GM21390 (cell line): Measurements from ENCODE around the gene GRIK3.

Experiments
- ATAC-seq: cut with Tn5 transposase; IDR thresholded peaks from one replicate; pipeline ENCODE4 v1.9.1; 2021; ENCODE audit not compliant: unreplicated experiment

GRIK3 gene

DNA sequence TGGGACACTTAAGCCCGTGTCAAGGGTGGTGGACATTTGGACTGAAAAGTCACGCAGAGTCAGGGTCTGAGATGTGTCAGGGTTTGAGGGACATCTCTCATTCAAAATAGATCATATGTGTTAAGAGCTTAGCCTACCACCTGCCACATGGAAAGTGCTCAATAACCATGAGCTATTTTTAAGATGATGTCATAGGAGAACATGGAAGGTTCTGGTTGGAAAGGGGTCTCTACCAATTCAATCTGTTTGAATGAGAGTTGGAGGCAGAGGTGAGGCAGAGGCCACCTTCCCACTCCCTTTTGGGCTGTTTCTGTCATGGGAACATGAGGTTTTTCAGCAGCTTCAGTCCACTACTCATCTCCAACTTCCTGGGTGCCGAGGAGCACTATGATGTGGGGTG is 239.9 kb downstream of the GRIK3 start:
- ATAC-seq = no peak

DNA sequence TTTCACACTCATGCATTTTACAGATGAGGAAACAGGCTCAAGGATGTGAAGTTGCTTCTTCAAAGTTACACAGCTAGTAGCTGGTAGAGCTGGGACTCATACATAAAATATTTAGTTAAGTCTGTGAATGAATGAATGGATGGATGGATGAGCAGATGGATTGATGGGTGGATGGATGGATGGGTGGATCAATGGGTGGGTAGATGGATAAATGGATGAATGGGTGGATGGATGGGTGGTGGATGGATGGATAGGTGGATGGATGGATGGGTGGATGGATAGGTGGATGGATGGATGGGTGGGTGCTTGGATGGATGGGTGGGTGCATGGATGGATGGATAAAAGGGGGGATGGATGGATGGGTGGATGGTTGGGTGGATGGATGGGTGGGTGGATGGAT is 240.9 kb downstream of the GRIK3 start:
- ATAC-seq = no peak

DNA sequence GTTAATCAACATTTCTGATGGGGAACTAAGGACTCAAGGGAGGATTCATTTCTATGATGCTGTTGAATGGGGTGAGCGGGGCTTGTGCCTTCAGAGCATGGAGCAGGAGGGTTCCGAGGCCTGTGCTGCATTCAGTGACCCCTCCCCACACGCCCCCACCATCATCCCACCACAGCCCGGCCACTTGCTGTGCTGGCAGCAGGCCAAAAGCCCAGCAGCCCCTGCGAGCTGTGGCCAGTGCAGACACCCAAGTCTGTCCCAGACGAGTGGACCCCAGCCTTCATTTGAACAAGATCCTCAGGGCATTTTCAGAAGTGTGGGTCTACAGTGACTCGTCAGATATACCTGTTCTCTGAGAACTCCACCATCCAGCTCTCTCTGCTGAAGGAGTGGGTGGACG is 242.0 kb downstream of the GRIK3 start:
- ATAC-seq = no peak

DNA sequence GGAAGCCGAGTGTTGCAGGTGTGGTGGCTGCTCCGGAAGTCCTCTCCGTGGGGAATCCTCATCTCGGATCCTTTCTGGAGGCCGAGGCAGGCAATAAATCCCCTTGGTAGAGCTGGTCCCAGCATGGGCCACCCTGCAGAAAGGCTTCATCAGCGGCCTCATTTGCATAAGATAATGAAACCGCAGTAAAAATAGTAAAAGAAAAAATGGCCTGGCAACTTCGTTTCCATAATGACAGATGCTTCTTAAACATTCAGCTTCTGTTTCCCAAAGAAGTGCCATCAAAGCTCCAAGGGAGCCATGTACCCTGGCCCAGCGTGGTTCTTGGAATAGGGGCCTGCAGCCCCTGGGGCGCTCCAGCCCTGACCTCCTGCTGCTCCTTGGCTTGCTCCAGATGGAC is 244.1 kb downstream of the GRIK3 start:
- no peak for ATAC-seq

DNA sequence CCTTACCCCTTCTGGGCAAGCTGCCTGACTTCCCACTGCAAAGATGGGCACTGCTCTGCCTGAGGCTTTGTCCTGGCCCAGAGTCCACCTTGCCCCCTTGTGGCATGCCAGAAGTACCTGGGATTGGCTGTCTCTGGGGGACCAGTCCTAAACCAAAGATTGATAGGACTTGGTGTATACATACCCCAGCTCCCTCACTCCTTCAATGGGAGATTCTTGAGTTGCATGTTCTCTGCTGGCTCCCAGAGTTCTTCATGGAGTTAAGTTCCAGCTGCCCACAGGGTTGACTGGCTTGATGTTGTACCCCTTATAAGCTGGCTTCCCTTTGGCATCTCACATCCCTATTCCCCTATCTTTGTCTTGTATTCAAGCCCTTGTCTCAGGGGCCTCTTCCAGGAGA is 244.8 kb downstream of the GRIK3 start:
- no peak for ATAC-seq

DNA sequence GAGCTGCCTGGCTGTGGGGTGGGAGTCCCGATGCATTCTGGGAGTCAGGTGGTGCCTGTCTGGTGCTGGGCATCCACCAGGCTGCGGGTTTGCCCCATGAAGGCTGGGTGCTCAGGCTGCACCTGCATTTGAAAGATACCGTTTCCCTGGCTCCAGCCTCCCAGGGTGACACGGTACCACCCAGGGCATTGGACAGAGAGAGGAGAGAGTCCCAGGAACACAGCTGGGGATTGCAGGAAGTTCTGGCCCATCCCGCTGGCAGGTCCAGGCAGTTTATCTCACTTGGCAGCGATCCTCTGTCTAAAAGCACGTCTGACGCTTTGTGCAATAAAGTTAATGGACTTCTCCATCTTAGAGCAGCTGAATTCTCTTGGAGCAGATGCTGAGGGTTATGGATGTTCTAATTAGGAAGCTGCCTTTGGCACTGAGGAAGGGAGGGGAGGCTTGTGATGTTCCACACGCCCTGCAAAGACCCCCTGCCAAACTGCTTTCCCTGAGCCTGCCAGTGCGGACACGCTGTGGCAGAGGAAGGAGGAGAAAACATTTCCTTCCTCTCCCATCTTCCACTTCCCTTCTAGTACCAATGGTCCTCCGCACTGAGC is 246.9 kb downstream of the GRIK3 start:
- ATAC-seq = no peak

DNA sequence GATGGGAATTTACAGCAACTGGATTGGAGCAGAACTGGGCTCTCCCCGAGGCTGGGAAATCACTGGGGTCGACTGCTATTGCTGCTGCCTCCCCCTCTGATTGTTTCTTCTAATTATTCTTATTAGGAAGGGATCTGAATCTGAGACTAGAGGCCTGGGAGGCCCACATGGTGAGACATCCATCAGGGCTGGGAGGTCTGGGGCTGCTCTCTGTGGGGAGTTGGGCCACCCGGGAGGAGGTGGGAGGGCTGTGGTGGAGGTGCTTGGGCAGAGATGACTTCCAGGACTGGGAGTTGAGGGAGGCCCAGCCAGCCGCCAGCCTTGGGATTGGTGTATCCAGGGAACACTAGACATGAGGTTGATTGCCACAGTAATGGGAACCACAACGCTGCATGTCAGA is 247.9 kb downstream of the GRIK3 start:
- ATAC-seq = no peak

DNA sequence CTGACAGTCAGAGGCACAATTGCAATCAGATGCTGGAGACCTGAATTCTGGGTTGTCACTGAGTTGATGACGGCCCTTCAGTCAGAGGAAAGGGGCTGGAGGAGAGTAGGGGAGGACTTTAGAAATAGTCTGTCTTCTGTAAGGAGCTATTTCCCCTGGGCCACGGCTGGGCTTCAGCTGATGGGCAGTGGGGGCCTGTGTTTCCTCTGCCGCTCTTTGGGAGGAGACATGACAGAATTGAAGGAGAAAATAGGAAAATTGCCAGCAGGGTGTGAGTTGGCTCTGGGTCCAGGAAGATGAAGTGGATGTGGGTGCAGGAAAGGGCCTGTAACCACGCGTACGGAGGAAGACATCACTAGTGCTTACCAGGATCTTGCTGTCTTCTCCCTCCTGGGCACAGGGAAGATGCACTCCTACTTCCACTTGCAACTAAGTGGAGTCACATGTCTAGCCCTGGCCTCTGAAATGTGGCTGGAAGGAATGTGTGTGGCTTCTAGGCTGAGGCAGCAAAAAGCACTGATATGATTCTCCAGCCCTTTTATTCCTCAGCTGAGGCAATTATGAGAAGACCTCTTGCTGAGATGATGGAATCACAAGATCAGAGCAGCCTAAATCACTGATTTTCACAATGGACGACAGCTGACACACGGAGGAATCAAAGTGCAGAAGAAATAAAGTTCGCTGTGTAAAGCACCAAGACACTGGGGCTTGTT is 250.0 kb downstream of the GRIK3 start:
- no peak for ATAC-seq

DNA sequence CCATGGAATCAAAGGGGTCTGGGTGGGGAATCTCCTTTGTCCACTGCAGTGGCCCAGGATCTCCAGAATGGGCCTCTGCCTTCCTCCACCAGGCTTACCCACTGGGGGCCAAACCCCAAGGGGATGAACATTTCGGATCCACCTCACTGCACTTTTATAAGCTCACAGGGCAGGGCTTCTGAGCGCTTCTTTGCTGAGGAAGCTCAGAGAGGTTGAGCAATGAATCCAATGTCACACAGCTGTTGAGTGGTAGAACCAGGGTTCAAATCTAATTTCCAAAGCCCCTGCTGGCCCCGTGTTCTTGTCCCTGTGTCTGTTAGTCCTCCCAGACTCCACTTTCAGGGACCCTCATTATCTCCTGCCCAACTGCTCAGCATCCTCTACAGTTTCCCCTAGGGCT is 250.8 kb downstream of the GRIK3 start:
- no peak for ATAC-seq

DNA sequence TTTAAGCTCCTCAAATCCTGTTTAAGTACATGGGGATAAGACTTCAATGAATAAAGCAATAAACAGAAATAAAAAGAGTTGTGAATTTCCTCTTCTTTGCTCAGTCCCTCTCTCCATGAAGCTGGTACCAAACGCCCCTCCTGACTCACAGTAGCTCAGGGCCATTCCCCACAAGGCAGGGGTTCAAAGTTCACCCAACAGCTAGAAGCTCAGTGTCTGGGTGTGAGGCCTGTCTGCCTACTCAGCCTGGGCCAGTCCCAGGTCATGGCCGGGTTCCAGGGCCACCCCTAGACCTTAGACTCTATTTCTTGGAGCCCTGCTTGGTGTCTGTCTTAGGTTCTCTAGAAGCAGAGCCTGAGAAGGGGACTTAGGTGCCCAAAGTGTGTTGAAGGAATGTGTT is 251.5 kb downstream of the GRIK3 start:
- no peak for ATAC-seq

DNA sequence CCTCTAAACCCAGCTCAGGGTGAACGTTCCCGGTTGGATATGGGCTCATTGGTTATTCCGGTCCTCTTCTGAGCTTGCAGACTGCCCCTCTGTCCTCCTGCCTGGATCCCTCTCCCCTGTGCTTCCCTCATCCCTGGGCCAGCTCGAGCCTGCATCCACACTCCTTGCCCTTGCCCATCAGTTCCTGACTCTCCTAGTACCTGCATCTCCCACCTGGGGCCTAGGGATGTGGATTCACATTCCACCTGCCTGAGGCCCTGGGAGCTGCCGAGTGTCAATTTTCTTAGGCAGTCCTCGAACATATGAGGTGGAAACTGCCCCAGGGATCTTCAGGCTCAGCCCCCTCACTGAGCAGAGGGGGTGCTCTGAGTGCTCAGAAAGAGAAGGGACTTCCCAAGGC is 252.2 kb downstream of the GRIK3 start:
- ATAC-seq = no peak

DNA sequence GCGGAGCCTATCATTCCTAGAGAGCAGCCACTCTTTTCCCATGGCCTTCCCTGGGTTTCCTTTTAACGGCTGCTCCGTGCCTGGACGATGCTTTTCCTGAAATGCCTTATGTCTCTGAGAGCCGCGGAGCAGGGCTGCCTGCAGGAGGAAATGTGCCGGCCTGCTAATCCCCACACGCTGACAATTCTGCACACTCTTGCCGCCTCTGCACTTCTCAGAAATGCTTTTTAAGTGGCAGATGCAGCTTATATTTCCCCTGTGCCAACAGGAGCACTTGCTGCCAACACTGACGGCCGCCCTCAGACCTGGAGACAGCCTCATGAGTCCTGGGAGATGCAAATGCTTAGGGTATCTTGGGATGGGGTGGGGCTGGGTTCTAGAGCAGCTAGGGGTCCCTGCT is 253.2 kb downstream of the GRIK3 start:
- no peak for ATAC-seq

DNA sequence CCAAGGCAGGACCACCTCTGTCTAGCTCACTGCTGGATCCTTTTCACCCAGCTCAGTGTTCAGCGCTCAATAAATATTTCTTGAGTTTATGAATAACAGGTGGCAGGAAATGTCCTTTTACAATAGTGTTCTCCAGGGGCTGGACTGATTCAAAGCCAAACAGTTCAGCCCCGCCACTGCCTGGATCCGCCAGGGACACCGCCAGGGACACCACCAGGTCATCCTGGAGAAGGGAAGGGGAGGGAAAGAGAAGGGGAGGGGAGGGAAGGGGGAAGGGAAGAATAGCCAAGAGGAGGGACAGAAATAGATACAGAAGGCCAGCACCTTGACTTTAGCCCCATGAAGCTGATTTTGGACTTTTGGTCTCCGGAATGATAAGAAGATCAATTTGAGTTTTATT is 255.6 kb downstream of the GRIK3 start:
- no peak for ATAC-seq

DNA sequence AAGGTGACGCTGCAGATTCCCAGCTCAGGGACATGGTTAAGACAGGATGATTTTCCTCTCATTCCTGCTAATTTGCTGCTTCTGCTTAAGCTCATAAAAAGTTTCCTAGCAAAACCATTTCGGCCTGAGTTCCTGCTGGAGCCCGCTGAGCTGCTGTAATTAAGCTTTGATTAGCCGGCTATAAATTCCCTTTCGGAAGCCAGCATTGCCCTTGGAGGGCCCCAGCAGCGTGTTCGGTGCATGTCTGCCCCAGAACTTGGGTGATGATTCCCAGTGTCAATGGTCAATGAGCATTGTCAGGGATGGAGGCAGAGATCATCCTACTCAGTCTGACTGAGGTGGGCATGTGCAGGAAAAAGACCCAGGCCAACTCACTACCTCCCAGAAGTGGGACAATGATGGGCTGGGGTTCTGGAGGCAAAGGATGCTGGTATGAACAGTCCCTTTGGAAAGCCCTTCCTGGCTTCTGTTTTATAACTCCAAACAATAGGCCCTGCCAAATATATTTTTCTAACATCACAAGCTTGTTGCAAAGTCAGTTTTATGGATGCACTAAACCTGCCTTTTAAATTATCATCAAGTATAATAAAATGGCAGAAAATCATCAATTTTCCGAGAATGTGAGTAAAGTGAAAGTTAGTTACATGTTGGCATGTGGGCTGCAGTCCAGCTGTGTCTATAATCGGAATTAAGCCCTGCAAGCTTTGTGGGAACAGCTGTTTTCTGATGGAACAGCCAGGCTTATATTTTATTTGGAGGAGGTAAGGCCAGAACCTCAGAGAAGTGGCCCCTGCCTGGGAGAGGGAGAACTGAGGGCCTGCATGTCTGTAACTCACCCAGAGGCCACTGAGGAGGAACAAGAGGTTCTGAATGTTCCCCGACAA is 257.1 kb downstream of the GRIK3 start:
- ATAC-seq = no peak

DNA sequence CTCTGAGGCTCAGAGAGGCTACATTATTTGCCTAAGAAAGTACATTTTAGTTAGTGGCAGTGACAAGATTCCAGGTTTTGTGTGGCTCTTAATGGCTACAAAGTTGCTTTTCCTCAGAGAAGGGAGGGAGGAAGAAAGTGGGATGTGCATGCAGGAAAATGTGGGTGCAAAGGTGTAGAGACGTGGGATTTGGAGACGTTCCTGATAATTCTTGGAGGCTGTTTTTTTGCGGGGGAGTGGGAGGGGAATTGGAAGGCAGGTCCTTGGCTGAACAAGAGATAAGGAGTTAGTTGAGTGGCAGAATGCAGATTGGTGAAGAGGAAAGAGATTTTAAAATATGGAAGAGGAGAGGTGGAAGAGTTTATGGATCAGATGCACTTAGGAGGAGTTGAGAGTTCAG is 258.1 kb downstream of the GRIK3 start:
- no peak for ATAC-seq

DNA sequence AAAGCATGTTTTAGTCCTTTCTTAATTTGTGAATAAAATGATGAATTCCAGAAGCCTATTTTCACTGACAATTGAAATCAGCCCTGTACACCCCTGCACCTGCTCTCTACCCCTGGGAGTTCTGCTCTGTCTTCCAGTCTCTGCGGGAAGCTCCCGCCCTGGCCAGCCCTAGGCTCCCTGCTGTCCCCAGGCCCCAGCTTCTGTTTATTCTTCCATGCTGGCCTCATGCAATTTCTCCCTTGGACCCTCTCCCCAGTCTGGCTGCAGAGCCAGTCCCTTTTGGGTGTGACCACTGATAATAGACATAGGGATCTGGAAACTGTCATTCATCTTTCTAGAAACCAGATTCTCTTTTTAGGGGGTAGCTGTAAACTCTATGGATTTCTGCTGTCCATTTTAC is 258.6 kb downstream of the GRIK3 start:
- no peak for ATAC-seq

DNA sequence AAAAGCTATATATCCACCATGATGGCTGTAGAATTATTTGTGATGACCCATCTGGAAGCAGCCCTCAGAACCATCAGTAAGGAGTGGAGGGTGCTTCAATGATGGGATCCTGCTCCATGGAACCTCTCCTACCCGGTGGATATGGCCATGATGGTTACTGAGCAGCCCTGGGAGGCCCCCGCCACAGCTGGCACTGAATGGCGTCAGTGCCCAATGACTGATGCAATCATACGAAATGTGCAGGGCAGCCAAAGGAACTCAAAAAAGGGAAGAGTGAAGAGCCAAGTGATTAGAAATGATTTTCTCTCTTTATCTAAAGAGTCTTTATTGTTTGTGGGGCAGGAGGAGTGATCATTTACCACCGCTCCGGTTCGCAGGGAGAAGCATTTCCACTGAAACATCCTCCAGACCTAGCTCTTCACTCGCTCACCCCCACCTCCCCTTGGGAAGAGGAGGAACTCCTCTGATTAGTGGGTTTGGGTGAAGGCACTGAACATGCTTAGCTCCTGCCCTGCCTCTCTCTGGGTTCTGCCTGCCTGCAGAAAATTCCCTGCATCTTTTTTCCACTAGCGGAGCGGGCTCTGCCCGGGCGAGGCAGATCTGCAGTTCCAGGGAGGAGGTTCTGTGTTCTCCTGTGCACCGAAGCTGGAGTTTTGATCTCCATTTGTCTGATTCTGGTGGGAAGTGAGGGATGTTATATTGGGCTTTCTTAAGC is 260.3 kb downstream of the GRIK3 start:
- ATAC-seq = no peak

DNA sequence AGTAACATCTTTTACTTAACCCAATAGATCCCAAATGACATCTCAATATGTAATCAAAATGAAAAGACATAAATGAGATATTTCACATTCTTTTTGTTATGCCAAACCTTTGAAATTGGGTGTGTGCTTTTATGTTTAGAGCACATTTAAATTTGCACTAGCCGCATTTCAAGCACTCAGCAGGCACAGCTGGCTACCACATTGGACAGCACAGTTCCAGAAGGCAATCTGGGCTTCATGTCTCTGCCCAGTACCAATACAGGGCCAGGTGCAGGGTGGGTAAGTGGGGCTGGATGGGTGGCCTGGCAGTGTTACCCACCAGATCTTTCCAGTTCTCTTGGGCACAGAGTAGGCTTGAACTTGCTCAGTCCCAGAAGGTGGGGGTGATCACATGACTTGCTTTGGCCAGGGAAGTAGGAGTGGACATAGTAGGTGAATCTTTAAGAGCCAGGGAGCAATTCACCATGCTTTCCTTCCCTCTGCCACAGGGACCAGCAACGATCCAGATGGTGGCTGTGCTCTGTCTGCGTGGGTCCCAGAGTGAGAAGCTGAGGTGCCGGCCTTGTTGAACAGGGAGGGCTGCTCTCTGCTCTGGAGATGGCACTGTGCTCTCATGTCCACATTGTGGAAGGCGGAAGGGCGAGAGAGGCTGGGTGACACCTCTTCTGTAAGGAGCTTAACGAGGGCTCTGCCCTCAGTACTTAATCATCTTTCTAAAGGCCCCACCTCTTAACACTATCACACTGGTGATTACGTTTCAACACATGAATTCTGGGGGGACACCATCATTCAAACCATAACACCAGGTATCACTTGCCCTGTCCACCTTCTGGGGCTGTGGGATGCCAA is 261.4 kb downstream of the GRIK3 start:
- no peak for ATAC-seq

DNA sequence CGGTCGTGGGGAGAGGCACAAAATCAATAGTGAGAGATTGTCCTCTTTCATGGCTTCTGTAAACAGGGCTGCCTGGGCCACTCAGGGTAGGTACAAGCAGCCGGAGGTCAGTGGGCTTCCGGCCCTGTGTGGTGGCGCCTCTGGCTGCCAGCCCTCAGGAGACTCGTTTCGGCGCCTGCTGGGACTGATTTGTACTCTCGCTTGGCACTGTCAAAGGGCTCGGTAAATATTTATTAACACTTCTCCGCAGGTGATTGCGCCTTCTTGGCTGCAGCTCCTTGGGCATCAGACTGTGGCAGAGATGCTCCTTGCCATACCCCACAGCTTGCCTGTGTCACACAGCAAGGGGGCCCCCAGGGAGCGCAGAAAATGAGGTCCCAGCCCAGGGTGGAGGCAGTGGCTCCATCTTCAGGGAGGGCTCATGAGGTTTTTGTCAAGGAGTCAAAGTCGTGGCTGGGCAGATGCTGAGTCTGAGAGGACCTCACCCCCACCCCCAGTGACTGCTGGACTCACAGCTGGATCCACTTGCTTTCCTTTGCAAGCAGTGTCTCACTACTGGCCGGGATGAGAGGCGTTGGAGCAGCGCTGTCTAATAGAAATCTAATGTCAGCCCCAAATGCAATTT is 262.5 kb downstream of the GRIK3 start:
- no peak for ATAC-seq

DNA sequence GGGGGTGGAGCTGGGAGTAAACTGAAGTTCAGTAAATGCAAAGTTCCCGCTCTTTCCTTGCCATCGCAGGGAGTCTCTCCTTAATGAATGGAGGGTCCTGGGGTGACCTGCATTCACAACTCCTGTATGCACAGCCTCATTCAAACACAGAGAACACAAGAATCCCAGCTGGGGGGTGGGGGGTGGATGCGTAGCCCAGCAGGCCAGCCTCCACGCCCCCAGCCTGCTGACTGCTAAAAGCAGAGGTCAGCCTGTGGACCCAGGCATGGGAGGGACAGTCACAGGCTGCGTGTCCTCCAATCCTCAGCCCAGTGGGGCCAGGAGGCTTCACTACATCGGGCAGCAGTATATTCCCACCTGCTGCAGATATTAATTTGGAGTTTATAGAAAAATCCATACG is 263.1 kb downstream of the GRIK3 start:
- ATAC-seq = no peak
